Sigmoid colon (tissue), 7 donors: ENCODE results near the gene DGAT2. TPM values are rescaled to one million over a fixed set of nuclear protein-coding genes. Genes with fewer than 3 reads are reported as not detected.

Source experiments
- DNase-seq: peaks from one replicate; pipeline ENCODE4 v3.0.0-alpha.2; 2019
- H3K27ac ChIP-seq, 4 donors: fragments of 200-600 bp; sonication (generic); one replicate each; pipeline ENCODE4 v1.5.1; 2016 to 2019; ENCODE audit warnings: mild to moderate bottlenecking in 1 of 4
- H3K27me3 ChIP-seq, 3 donors: fragments of 200-600 bp; sonication (generic); one replicate each; pipeline ENCODE4 v1.5.1; 2019; ENCODE audit warnings: mild to moderate bottlenecking in 1 of 3
- H3K36me3 ChIP-seq, 4 donors: fragments of 200-600 bp; sonication (generic); one replicate each; pipeline ENCODE4 v1.5.1; 2016 to 2019
- H3K4me1 ChIP-seq, 4 donors: fragments of 200-600 bp; sonication (generic); one replicate each; pipeline ENCODE4 v1.5.1; 2017 to 2019
- H3K4me3 ChIP-seq, 4 donors: fragments of 200-600 bp; sonication (generic); one replicate each; pipeline ENCODE4 v1.5.1; 2017 to 2019; ENCODE audit warnings: mild to moderate bottlenecking in 2 of 4, moderate library complexity in 1 of 4
- H3K9me3 ChIP-seq, 4 donors: fragments of 200-600 bp in 3 of 4; sonication (generic) in 3 of 4; one replicate each; pipeline versions ENCODE4 v1.5.1 to v1.6.1; 2013 to 2019
- CTCF ChIP-seq, 4 experiments: fragments of 450-650 bp in 3 of 4; fragments of 200-600 bp in 1 of 4; IDR thresholded peaks; one replicate each; pipeline ENCODE4 v1.5.1; 2016 to 2019; ENCODE audit warnings: antibody characterized with exemption in 4 of 4, mild to moderate bottlenecking in 3 of 4, moderate library complexity in 2 of 4
- EP300 ChIP-seq, 4 donors: sonication (generic); formaldehyde crosslinking; IDR thresholded peaks; one replicate each; pipeline ENCODE4 v1.6.1; 2017; ENCODE audit warnings: antibody characterized with exemption in 4 of 4
- POLR2A ChIP-seq, 2 donors: fragments of 450-650 bp; IDR thresholded peaks; one replicate each; pipeline ENCODE4 v1.6.1; 2016; ENCODE audit warnings: antibody characterized with exemption in 2 of 2, mild to moderate bottlenecking in 2 of 2, moderate library complexity in 2 of 2
- POLR2AphosphoS5 ChIP-seq, 4 donors: sonication (generic); formaldehyde crosslinking; IDR thresholded peaks; one replicate each; pipeline ENCODE4 v1.6.1; 2017; ENCODE audit warnings: antibody characterized with exemption in 4 of 4
- WGBS, 2 donors: extraction: QIAGEN DNeasy Blood & Tissue Kit; methylation state at CpG; one replicate each; pipeline ENCODE4 v1.1.7; 2013; 5-methylcytosine and 5-hydroxymethylcytosine counted together
- intact Hi-C: fragments of 100-400 bp; cut with DNase I; formaldehyde crosslinking; loops from one replicate; pipeline ENCODE4 v1.15.1; 2023
- polyA plus RNA-seq, 3 donors: library from polyadenylated mRNA; stranded (reverse); fragments of 200-250 nt; gene quantifications; one replicate each; pipeline ENCODE4 v1.2.3, GENCODE V29; 2013
- total RNA-seq, 4 donors: library from RNA; depleted of rRNA; stranded (reverse); fragments of >200 nt; gene quantifications; one replicate each; pipeline ENCODE4 v1.1.0, GENCODE V29; 2016
- donor health status: healthy with polysubstance abuse.
- donor health status: Bipolar disorder and iron deficiency.
- donor health status: healthy.

The DGAT2 gene
- total and polyA plus RNA-seq, 7 donors, result 0.55 to 20.3 (median 1.2) TPM

- 76 to 82% methylated on average over 2 of the region's 2 CpGs for WGBS, 2 donors
- H3K36me3 ChIP-seq, result no peaks in the 10 kb centered on the region
- TF ChIP-seq CTCF (IDR thresholded peaks at IDR 0.05), result no peak
- no peak for TF ChIP-seq POLR2A (IDR thresholded peaks at IDR 0.05)
- TF ChIP-seq POLR2AphosphoS5 (IDR thresholded peaks at IDR 0.05), result no peak
- no peak for DNase-seq
- intact Hi-C loops, result no loop called here
- no peak overlapping the region for H3K27ac ChIP-seq
- no peaks in the 10 kb centered on the region for H3K27me3 ChIP-seq
- no peaks in the 10 kb centered on the region for H3K9me3 ChIP-seq
- no peaks in the 10 kb centered on the region for H3K4me1 ChIP-seq
- H3K4me3 ChIP-seq, result no peak overlapping the region
Observed at GRCh38 chr11:75757651-75758050, 10.9 kb upstream of the DGAT2 start.

GRCh38 chr11:75759832-75760231 lies 8.7 kb upstream of the DGAT2 start:
- DNase-seq, result no peak
- Histone ChIP-seq H3K27me3 (no peaks in the 10 kb centered on the region), H3K36me3 (no peaks in the 10 kb centered on the region), H3K27ac (no peak overlapping the region), H3K4me3 (no peak overlapping the region), H3K4me1 (no peaks in the 10 kb centered on the region), H3K9me3 (no peaks in the 10 kb centered on the region)
- intact Hi-C loops, result no loop called here
- TF ChIP-seq CTCF (IDR thresholded peaks at IDR 0.05) (no peak), POLR2AphosphoS5 (IDR thresholded peaks at IDR 0.05) (no peak), POLR2A (IDR thresholded peaks at IDR 0.05) (no peak), EP300 (IDR thresholded peaks at IDR 0.05) (no peak)
- 69 to 80% methylated on average over 4 of the region's 4 CpGs for WGBS, 2 donors

DNA sequence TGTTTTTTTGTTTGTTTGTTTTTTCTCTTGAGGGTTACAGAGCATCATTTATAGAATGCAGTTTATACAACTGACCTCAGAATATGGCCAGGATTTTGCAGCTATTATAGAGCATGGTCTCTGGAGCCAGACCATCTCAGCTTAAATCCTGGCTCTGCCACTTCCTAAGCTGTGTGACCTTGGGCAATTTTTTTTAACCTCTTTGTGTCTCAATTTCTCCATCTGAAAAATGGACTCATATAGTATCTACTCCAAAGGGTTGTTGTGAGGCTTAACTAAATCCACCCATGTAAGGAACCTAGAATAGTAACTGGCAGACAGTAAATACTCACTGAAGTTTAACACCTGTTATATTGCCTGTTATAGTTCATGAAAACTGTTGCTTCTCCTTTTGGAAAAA lies 8.3 kb upstream of the DGAT2 start:
- intact Hi-C loops, result no loop called here
- TF ChIP-seq EP300 (IDR thresholded peaks at IDR 0.05) (no peak), POLR2A (IDR thresholded peaks at IDR 0.05) (no peak), POLR2AphosphoS5 (IDR thresholded peaks at IDR 0.05) (no peak), CTCF (IDR thresholded peaks at IDR 0.05) (no peak)
- no peak overlapping the region for H3K27ac ChIP-seq

GRCh38 chr11:75760710-75761493 lies 7.7 kb upstream of the DGAT2 start:
- no peaks in the 10 kb centered on the region for H3K4me1 ChIP-seq
- TF ChIP-seq POLR2A (IDR thresholded peaks at IDR 0.05) (no peak), EP300 (IDR thresholded peaks at IDR 0.05) (no peak), CTCF (IDR thresholded peaks at IDR 0.05) (no peak), POLR2AphosphoS5 (IDR thresholded peaks at IDR 0.05) (no peak)
- 87 to 92% methylated on average over 3 of the region's 3 CpGs for WGBS, 2 donors
- intact Hi-C loops, result no loop called here
- DNase-seq, result no peak
- H3K36me3 ChIP-seq, result no peaks in the 10 kb centered on the region
- no peak overlapping the region for H3K4me3 ChIP-seq
- no peaks in the 10 kb centered on the region for H3K27me3 ChIP-seq
- H3K9me3 ChIP-seq, result no peaks in the 10 kb centered on the region
- no peak overlapping the region for H3K27ac ChIP-seq

More for the DNA sequence above, 8.3 kb upstream of the DGAT2 start:
- Histone ChIP-seq H3K4me1 (no peaks in the 10 kb centered on the region), H3K36me3 (no peaks in the 10 kb centered on the region), H3K4me3 (no peak overlapping the region), H3K9me3 (no peaks in the 10 kb centered on the region), H3K27me3 (no peaks in the 10 kb centered on the region)
- DNase-seq, result no peak

GRCh38 chr11:75762158-75762557 lies 6.4 kb upstream of the DGAT2 start:
- intact Hi-C loops, result no loop called here
- no peaks in the 10 kb centered on the region for H3K4me1 ChIP-seq
- TF ChIP-seq EP300 (IDR thresholded peaks at IDR 0.05) (no peak), POLR2A (IDR thresholded peaks at IDR 0.05) (no peak), POLR2AphosphoS5 (IDR thresholded peaks at IDR 0.05) (no peak), CTCF (IDR thresholded peaks at IDR 0.05) (no peak)
- H3K9me3 ChIP-seq, result no peaks in the 10 kb centered on the region
- 93 to 94% methylated on average over 8 of the region's 8 CpGs for WGBS, 2 donors
- DNase-seq, result no peak
- H3K4me3 ChIP-seq, result no peak overlapping the region
- peaks cover 0 to 3% (median 0%) of the 10 kb centered on the region in 3 donors for H3K27me3 ChIP-seq
- H3K36me3 ChIP-seq, result no peaks in the 10 kb centered on the region
- H3K27ac ChIP-seq, result no peak overlapping the region
